HUES64 (cell line): ENCODE data around the gene MPV17.

ENCODE experiments used
- H3K27ac ChIP-seq: 2 replicates; pipeline ENCODE4 v1.7.0; 2013; ENCODE audit warnings: low read depth, low read length, inconsistent platforms
- H3K27me3 ChIP-seq: 2 replicates; pipeline ENCODE4 v1.6.1; 2013; ENCODE audit warnings: mild to moderate bottlenecking, low read length; ENCODE audit not compliant: insufficient read depth
- H3K36me3 ChIP-seq: 2 replicates; pipeline ENCODE4 v1.6.1; 2013; ENCODE audit warnings: mild to moderate bottlenecking, low read length; ENCODE audit not compliant: insufficient read depth
- H3K4me1 ChIP-seq: 2 replicates; pipeline ENCODE4 v1.6.1; 2013; ENCODE audit warnings: mild to moderate bottlenecking, low read length, moderate library complexity; ENCODE audit not compliant: insufficient read depth
- H3K4me3 ChIP-seq: 2 replicates; pipeline ENCODE4 v1.5.1; 2013; ENCODE audit warnings: mild to moderate bottlenecking, low read length, moderate library complexity
- H3K9ac ChIP-seq: 2 replicates; pipeline ENCODE4 v1.6.1; 2013; ENCODE audit warnings: mild to moderate bottlenecking, low read depth, low read length
- H3K9me3 ChIP-seq: 2 replicates; pipeline ENCODE4 v1.6.1; 2013; ENCODE audit warnings: low read depth, low read length; ENCODE audit not compliant: insufficient read depth
- WGBS: fragments of 150-250, 120-280 bp; methylation state at CpG from one replicate; pipeline ENCODE4 v1.1.7; 2013; ENCODE audit warnings: missing lambda C conversion rate; 5-methylcytosine and 5-hydroxymethylcytosine counted together

MPV17 gene

DNA sequence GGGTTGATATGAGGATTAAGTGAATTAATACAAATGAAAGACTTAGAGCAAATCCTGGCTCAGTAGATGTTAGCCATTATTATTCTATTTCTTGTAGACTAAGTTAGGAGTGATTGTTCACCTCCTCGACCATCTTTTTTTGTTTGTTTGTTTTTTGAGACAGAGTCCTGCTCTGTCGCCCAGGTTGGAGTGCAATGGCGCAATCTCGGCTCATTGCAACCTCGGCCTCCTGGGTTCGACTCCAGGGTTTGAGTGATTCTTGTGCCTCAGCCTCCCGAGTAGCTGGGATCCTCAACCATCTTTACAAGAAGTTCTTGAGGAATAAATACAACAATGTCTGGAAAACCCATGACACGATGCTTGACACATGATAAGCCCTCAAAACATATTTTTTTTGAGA is 28.0 kb downstream of the MPV17 start:
- Histone ChIP-seq H3K4me3 (no peak overlapping the region), H3K36me3 (no peaks in the 10 kb centered on the region), H3K4me1 (peaks cover 4% of the 10 kb centered on the region; the same call in 1 of the 2 replicates), H3K9ac (no peak overlapping the region), H3K27me3 (no peaks in the 10 kb centered on the region), H3K9me3 (no peaks in the 10 kb centered on the region), H3K27ac (no peak overlapping the region)
- WGBS = 93% methylated on average over 8 of the region's 8 CpGs

- WGBS = 27% methylated on average over 6 of the region's 6 CpGs
- no peaks in the 10 kb centered on the region for H3K9me3 ChIP-seq
- H3K27ac ChIP-seq = no peak overlapping the region
- no peak overlapping the region for H3K9ac ChIP-seq
- H3K36me3 ChIP-seq = no peaks in the 10 kb centered on the region
- H3K4me3 ChIP-seq = no peak overlapping the region
- H3K4me1 ChIP-seq = peaks cover 6% of the 10 kb centered on the region
- no peaks in the 10 kb centered on the region for H3K27me3 ChIP-seq
These were observed 31.0 kb downstream of the MPV17 start for GRCh38 chr2:27291865-27292264.

GRCh38 chr2:27290549-27290948 is 32.3 kb downstream of the MPV17 start:
- Histone ChIP-seq H3K27me3 (no peaks in the 10 kb centered on the region), H3K4me1 (peaks cover 8% of the 10 kb centered on the region), H3K27ac (no peak overlapping the region), H3K9me3 (no peaks in the 10 kb centered on the region), H3K9ac (no peak overlapping the region), H3K4me3 (no peak overlapping the region), H3K36me3 (no peaks in the 10 kb centered on the region)
- 97% methylated on average over 5 of the region's 5 CpGs for WGBS

GRCh38 chr2:27288610-27289009 is 34.3 kb downstream of the MPV17 start:
- Histone ChIP-seq H3K4me1 (peaks cover 8% of the 10 kb centered on the region), H3K27me3 (no peaks in the 10 kb centered on the region), H3K36me3 (no peaks in the 10 kb centered on the region), H3K9me3 (no peaks in the 10 kb centered on the region), H3K9ac (no peak overlapping the region), H3K4me3 (no peak overlapping the region), H3K27ac (no peak overlapping the region)
- 94% methylated on average over 2 of the region's 3 CpGs for WGBS

DNA sequence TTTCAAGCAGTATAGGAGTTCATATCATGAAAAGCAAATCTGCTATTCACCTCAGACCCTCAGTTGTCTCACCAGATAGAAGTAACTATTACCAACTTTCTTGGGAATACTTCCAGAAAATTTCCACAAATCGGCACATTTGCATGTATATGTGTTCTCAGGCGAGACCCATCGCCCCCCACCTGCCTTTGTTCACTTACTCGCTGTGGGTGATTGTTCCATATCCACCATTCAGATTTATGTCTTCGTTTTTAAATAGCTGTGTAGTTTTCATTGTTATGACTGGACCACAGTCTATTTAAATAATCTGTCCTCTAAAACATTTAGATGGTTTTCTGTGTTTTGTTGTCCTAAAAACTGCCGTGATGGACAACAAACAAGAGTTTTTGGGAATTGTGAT is 37.4 kb downstream of the MPV17 start:
- H3K36me3 ChIP-seq = no peaks in the 10 kb centered on the region
- H3K4me3 ChIP-seq = no peak overlapping the region
- H3K4me1 ChIP-seq = peaks cover 29% of the 10 kb centered on the region
- H3K9ac ChIP-seq = no peak overlapping the region
- H3K27me3 ChIP-seq = peaks cover 12% of the 10 kb centered on the region; the same call in 1 of the 2 replicates
- WGBS = 70% methylated on average over 5 of the region's 6 CpGs
- H3K9me3 ChIP-seq = no peaks in the 10 kb centered on the region
- no peak overlapping the region for H3K27ac ChIP-seq

- H3K4me1 ChIP-seq = peaks cover 29% of the 10 kb centered on the region
- no peaks in the 10 kb centered on the region for H3K9me3 ChIP-seq
- H3K9ac ChIP-seq = no peak overlapping the region
- peaks cover 12% of the 10 kb centered on the region; the same call in 1 of the 2 replicates for H3K27me3 ChIP-seq
- no peak overlapping the region for H3K4me3 ChIP-seq
- H3K27ac ChIP-seq = no peak overlapping the region
- no peaks in the 10 kb centered on the region for H3K36me3 ChIP-seq
- no CpG with 5 or more reads among the region's 1 CpG for WGBS
These were observed 37.9 kb downstream of the MPV17 start for GRCh38 chr2:27284996-27285395.

- Histone ChIP-seq H3K27ac (peak overlapping the region; percentile 53; the same call in 1 of the 2 replicates), H3K4me3 (peak overlapping the region; percentile 35), H3K9ac (peak overlapping the region; percentile 30), H3K9me3 (no peaks in the 10 kb centered on the region), H3K4me1 (peaks cover 29% of the 10 kb centered on the region), H3K27me3 (peaks cover 12% of the 10 kb centered on the region; the same call in 1 of the 2 replicates), H3K36me3 (no peaks in the 10 kb centered on the region)
- WGBS = 51% methylated on average over 5 of the region's 5 CpGs
These were observed 40.0 kb downstream of the MPV17 start for GRCh38 chr2:27282892-27283291.

- Histone ChIP-seq H3K9ac (peak within 1 kb of the TSS; percentile 30), H3K9me3 (no peaks in the 10 kb centered on the region), H3K27me3 (peaks cover 12% of the 10 kb centered on the region; the same call in 1 of the 2 replicates), H3K4me1 (peaks cover 28% of the 10 kb centered on the region), H3K4me3 (peak within 1 kb of the TSS; percentile 35), H3K36me3 (no peaks in the 10 kb centered on the region), H3K27ac (peak within 1 kb of the TSS; percentile 53; the same call in 1 of the 2 replicates)
- WGBS = 33% methylated on average over 5 of the region's 5 CpGs
These were observed 40.9 kb downstream of the MPV17 start, which contains the start of gene TRIM54 for GRCh38 chr2:27281855-27282559. Gene TRIM54 (plus strand): TSS chr2:27282429. CDS start chr2:27282732, 303 bp downstream.

DNA sequence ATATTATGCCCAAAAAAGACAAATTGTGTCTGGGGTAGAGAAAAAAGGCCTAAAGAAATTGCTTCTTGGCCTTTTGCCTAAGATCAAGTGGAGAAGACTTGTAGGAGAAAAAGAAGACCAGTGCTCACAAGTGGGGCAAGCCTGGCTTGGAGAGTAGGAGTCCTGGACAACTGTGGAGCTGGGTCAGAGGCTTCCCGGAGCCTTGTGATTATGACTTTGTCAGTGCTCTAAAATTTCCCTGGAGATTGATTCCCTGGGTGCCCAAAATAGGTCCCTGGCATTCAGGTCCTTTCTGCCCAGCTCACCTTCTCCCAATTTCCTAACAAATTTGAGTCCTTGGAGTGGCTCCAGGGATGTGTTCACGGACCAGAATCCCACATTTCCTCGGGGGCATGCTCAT is 41.5 kb downstream of the MPV17 start:
- Histone ChIP-seq H3K36me3 (no peaks in the 10 kb centered on the region), H3K27ac (no peak overlapping the region), H3K4me1 (peaks cover 24% of the 10 kb centered on the region), H3K4me3 (no peak overlapping the region), H3K9ac (no peak overlapping the region), H3K9me3 (no peaks in the 10 kb centered on the region), H3K27me3 (peaks cover 12% of the 10 kb centered on the region; the same call in 1 of the 2 replicates)
- WGBS = 92% methylated on average over 3 of the region's 3 CpGs

GRCh38 chr2:27280826-27281225 is 42.1 kb downstream of the MPV17 start:
- no peaks in the 10 kb centered on the region for H3K36me3 ChIP-seq
- H3K9ac ChIP-seq = no peak overlapping the region
- H3K4me3 ChIP-seq = no peak overlapping the region
- no peaks in the 10 kb centered on the region for H3K9me3 ChIP-seq
- WGBS = 91% methylated on average over 3 of the region's 3 CpGs
- H3K4me1 ChIP-seq = peaks cover 24% of the 10 kb centered on the region
- H3K27me3 ChIP-seq = peaks cover 12% of the 10 kb centered on the region; the same call in 1 of the 2 replicates
- H3K27ac ChIP-seq = no peak overlapping the region

DNA sequence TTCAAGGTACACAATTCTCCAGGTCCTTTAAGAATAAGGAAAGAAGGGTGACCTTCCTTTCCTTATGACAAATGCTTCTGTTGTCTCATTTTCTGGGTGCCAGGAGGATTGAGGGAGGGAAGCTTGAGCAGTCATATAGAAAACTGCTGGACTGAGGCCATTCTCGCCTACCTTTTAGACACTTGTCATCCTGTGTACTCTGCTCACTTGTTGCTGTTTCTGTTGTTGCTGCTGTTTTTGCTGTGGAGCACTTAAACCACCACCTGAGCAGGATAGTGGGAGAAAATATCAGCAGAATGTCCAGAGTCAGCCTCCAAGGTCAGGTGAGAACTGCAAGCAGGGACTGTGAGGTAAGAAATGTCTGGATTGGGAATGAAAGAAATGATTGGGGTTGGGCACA is 44.9 kb downstream of the MPV17 start:
- Histone ChIP-seq H3K27me3 (peaks cover 9% of the 10 kb centered on the region; the same call in 1 of the 2 replicates), H3K36me3 (no peaks in the 10 kb centered on the region)
- 71% methylated on average over 1 of the region's 1 CpG for WGBS

More for the DNA sequence above, 44.9 kb downstream of the MPV17 start:
- Histone ChIP-seq H3K9me3 (no peaks in the 10 kb centered on the region), H3K27ac (no peak overlapping the region), H3K4me3 (no peak overlapping the region), H3K4me1 (peaks cover 19% of the 10 kb centered on the region), H3K9ac (no peak overlapping the region)
